ENCODE results near the gene ZBED2.

The ZBED2 gene

GRCh38 chr3:111571907-111572460 lies 23.2 kb downstream of the ZBED2 start:
- no peak for DNase-seq (ENCODE audit: low read depth, low spot score)

- no peak for DNase-seq (ENCODE audit: low read depth, low spot score)
Measured at GRCh38 chr3:111571282-111571681, 23.9 kb downstream of the ZBED2 start.

- DNase-seq (ENCODE audit: low read depth, low spot score) = no peak
Measured at GRCh38 chr3:111570404-111571030, 24.6 kb downstream of the ZBED2 start.

- DNase-seq (ENCODE audit: low read depth, low spot score) = no peak
Measured at GRCh38 chr3:111568911-111569310, 26.2 kb downstream of the ZBED2 start.

GRCh38 chr3:111568355-111568754 lies 26.8 kb downstream of the ZBED2 start:
- no peak for DNase-seq (ENCODE audit: low read depth, low spot score)

GRCh38 chr3:111566844-111567243 lies 28.3 kb downstream of the ZBED2 start:
- DNase-seq (ENCODE audit: low read depth, low spot score) = no peak

GRCh38 chr3:111561902-111562301 lies 33.2 kb downstream of the ZBED2 start:
- DNase-seq (ENCODE audit: low read depth, low spot score) = peak; percentile 10

- DNase-seq (ENCODE audit: low read depth, low spot score) = no peak
Measured at GRCh38 chr3:111548756-111549155, 46.4 kb downstream of the ZBED2 start.

- DNase-seq (ENCODE audit: low read depth, low spot score) = no peak
Measured at GRCh38 chr3:111548092-111548491, 47.1 kb downstream of the ZBED2 start.

- DNase-seq (ENCODE audit: low read depth, low spot score) = no peak
Measured at GRCh38 chr3:111547631-111548030, 47.5 kb downstream of the ZBED2 start.

- DNase-seq (ENCODE audit: low read depth, low spot score) = no peak
Measured at GRCh38 chr3:111545349-111545748, 49.8 kb downstream of the ZBED2 start.

Measured in ELF-1 (cell line).